Keratinocyte (primary cell): ENCODE results near the gene CPED1. TPM values are rescaled to one million over a fixed set of nuclear protein-coding genes. Genes with fewer than 3 reads are reported as not detected.

Experiments used
- DNase-seq: peaks from one replicate; pipeline ENCODE4 v3.0.0-alpha.2; 2011; ENCODE audit warnings: low read depth, missing footprints, low spot score
- FAIRE-seq: peaks from 2 replicates; lab custom pipeline; 2011; peaks lifted over from hg19 to GRCh38; lab: Jason Lieb, UNC
- H2AFZ ChIP-seq: 2 replicates; pipeline ENCODE4 v1.6.0; 2012; ENCODE audit warnings: low read length, control low read depth, inconsistent platforms; ENCODE audit not compliant: control insufficient read depth
- H3K27ac ChIP-seq: 2 replicates; pipeline ENCODE4 v1.5.1; 2011; ENCODE audit warnings: low read length; ENCODE audit not compliant: control insufficient read depth, insufficient read depth
- H3K27me3 ChIP-seq: 3 replicates; pipeline ENCODE4 v1.6.0; 2011; ENCODE audit warnings: low read length; ENCODE audit not compliant: control insufficient read depth, insufficient read depth; ENCODE audit errors: extremely low read depth
- H3K36me3 ChIP-seq, 2 experiments: 2 replicates in 1 of 2; 3 replicates in 1 of 2; pipeline ENCODE4 v1.5.1; 2011; ENCODE audit warnings: low read length in 2 of 2, mild to moderate bottlenecking in 1 of 2; ENCODE audit not compliant: control insufficient read depth in 2 of 2, insufficient read depth in 2 of 2; ENCODE audit errors: extremely low read depth in 1 of 2
- H3K4me1 ChIP-seq: 3 replicates; pipeline ENCODE4 v1.5.1; 2011; ENCODE audit warnings: low read length; ENCODE audit not compliant: control insufficient read depth, insufficient read depth; ENCODE audit errors: extremely low read depth
- H3K4me2 ChIP-seq: 3 replicates; pipeline ENCODE4 v1.6.0; 2011; ENCODE audit warnings: low read depth, low read length; ENCODE audit not compliant: control insufficient read depth, insufficient read depth; ENCODE audit errors: extremely low read depth
- H3K4me3 ChIP-seq, 3 experiments: fragments of 200-600 bp in 1 of 3; sonication (generic) in 1 of 3; 2 replicates in 2 of 3; 3 replicates in 1 of 3; pipeline ENCODE4 v1.5.1; 2011 to 2016; ENCODE audit warnings: low read length in 3 of 3, mild to moderate bottlenecking in 3 of 3, control low read depth in 2 of 3, inconsistent platforms in 1 of 3, low read depth in 1 of 3, mixed read lengths in 1 of 3, mixed run types in 1 of 3, moderate library complexity in 1 of 3; ENCODE audit not compliant: control insufficient read depth in 2 of 3, insufficient read depth in 2 of 3; ENCODE audit errors: extremely low read depth in 1 of 3
- H3K79me2 ChIP-seq: 2 replicates; pipeline ENCODE4 v1.6.0; 2012; ENCODE audit warnings: low read length; ENCODE audit not compliant: control insufficient read depth, insufficient read depth
- H3K9ac ChIP-seq: 3 replicates; pipeline ENCODE4 v1.6.0; 2011; ENCODE audit warnings: low read length; ENCODE audit not compliant: control insufficient read depth, insufficient read depth; ENCODE audit errors: extremely low read depth
- H3K9me1 ChIP-seq: 3 replicates; pipeline ENCODE4 v1.6.0; 2011; ENCODE audit warnings: low read length; ENCODE audit not compliant: control insufficient read depth, insufficient read depth; ENCODE audit errors: extremely low read depth
- H3K9me3 ChIP-seq: 2 replicates; pipeline ENCODE4 v1.5.1; 2012; ENCODE audit warnings: low read depth, low read length; ENCODE audit not compliant: control insufficient read depth
- H4K20me1 ChIP-seq: 3 replicates; pipeline ENCODE4 v1.6.0; 2011; ENCODE audit warnings: low read length; ENCODE audit not compliant: control insufficient read depth, insufficient read depth; ENCODE audit errors: extremely low read depth
- EZH2 ChIP-seq: IDR thresholded peaks from one replicate; pipeline ENCODE4 v1.6.1; 2012; ENCODE audit warnings: inconsistent platforms, mild to moderate bottlenecking, low read length, moderate library complexity
- dilution Hi-C: fragments of 300-500 bp; cut with MboI; formaldehyde crosslinking; loops from one replicate; pipeline ENCODE4 v1.7.0; 2020; ENCODE audit warnings: low sequenced_read_pairs; ENCODE audit not compliant: extremely low pct_ligation_motif_present
- polyA plus RNA-seq, 5 experiments: library from polyadenylated mRNA; depleted of rRNA in 3 of 5; stranded (reverse) in 3 of 5; stranded (forward) in 1 of 5; unstranded in 1 of 5; fragments of >200 nt; gene quantifications; 1 replicate in 1 of 5; 2 replicates in 3 of 5; 3 replicates in 1 of 5; pipeline versions ENCODE4 v1.2.1 to v1.2.3, GENCODE V29; 2011 to 2012; ENCODE audit warnings: missing spikeins in 2 of 5, low read depth in 1 of 5, low replicate concordance in 1 of 5
- TF ChIP-seq, protein P1 (sequence below), 3 experiments: IDR thresholded peaks in 1 of 3; conservative IDR thresholded peaks in 1 of 3; optimal IDR thresholded peaks in 1 of 3; 2 replicates in 2 of 3; 3 replicates in 1 of 3; pipeline versions ENCODE3 to v1.5.1; 2011; ENCODE audit warnings: low read length in 3 of 3, mild to moderate bottlenecking in 3 of 3, moderate library complexity in 2 of 3, control low read depth in 1 of 3, inconsistent platforms in 1 of 3; ENCODE audit not compliant: insufficient read depth in 2 of 3; ENCODE audit errors: extremely low read depth in 1 of 3

The CPED1 gene
- polyA plus RNA-seq, 1 donor (not counting 4 experiments of a cell fraction or from before 2014, with no cell fraction given): 0.62 TPM

DNA sequence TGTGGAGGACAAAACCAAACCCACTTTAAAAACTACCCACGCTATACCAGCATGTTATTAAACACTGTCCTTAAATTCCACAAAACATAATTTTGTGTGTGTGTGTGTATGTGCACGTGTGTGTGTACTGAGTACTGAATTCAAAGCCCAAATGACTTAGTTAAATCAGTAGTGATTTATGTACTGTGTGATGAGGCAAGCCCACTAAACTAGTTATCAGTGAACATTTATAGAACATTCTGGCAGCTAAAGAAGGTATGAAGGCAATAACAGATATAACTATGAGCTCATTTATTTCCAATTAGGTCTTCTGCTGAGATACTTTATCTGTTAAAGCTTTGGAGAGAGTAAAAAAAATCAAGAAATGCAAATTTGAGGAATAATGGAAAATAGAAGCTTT is 115.1 kb downstream of the CPED1 start:
- peak overlapping the region; percentile 59 for H2AFZ ChIP-seq
- TF ChIP-seq EZH2: no peak
- TF ChIP-seq, protein P1, sequence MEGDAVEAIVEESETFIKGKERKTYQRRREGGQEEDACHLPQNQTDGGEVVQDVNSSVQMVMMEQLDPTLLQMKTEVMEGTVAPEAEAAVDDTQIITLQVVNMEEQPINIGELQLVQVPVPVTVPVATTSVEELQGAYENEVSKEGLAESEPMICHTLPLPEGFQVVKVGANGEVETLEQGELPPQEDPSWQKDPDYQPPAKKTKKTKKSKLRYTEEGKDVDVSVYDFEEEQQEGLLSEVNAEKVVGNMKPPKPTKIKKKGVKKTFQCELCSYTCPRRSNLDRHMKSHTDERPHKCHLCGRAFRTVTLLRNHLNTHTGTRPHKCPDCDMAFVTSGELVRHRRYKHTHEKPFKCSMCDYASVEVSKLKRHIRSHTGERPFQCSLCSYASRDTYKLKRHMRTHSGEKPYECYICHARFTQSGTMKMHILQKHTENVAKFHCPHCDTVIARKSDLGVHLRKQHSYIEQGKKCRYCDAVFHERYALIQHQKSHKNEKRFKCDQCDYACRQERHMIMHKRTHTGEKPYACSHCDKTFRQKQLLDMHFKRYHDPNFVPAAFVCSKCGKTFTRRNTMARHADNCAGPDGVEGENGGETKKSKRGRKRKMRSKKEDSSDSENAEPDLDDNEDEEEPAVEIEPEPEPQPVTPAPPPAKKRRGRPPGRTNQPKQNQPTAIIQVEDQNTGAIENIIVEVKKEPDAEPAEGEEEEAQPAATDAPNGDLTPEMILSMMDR (optimal IDR thresholded peaks at IDR 0.05 in 1 of 3, IDR thresholded peaks at IDR 0.05 in 1 of 3, conservative IDR thresholded peaks at IDR 0.05 in 1 of 3; ENCODE audit: extremely low read depth in 1 of 3, insufficient read depth in 2 of 3, low read length in 3 of 3): no peak
- H4K20me1 ChIP-seq: no peaks in the 10 kb centered on the region
- dilution Hi-C loops: no loop called here
- no peaks in the 10 kb centered on the region for H3K36me3 ChIP-seq
- no peak overlapping the region for H3K27ac ChIP-seq
- no peak overlapping the region for H3K4me3 ChIP-seq
- no peak for DNase-seq
- no peaks in the 10 kb centered on the region for H3K9me1 ChIP-seq
- H3K9ac ChIP-seq: no peak overlapping the region
- H3K79me2 ChIP-seq: no peaks in the 10 kb centered on the region
- H3K27me3 ChIP-seq: no peaks in the 10 kb centered on the region
- no peak overlapping the region for H3K4me2 ChIP-seq
- FAIRE-seq: no peak
- no peaks in the 10 kb centered on the region for H3K9me3 ChIP-seq
- H3K4me1 ChIP-seq: peaks cover 11% of the 10 kb centered on the region

DNA sequence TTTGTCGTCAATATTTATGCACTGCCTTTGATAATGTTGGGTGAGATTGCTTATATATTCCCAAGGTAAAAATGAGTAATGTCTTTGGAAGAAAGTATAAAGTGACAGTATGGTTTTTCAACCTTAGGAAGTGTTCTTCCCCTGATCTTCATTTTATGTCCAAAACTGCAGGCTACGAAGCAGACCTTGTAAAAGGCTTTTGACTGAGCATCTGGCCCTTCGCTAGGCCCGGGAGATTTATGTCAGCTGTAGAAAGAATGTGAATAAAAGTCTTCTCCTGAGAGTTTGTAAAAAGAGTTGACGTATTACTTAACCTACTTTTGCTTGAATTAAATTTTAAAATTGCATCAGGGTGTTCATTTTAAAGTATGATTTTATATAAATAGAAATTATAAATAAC is 116.8 kb downstream of the CPED1 start:
- Histone ChIP-seq H3K27ac (no peak overlapping the region), H3K9me1 (no peaks in the 10 kb centered on the region), H3K9me3 (no peaks in the 10 kb centered on the region), H4K20me1 (no peaks in the 10 kb centered on the region), H3K9ac (no peak overlapping the region), H3K4me3 (no peak overlapping the region), H3K36me3 (no peaks in the 10 kb centered on the region), H3K79me2 (no peaks in the 10 kb centered on the region), H3K27me3 (no peaks in the 10 kb centered on the region), H2AFZ (no peak overlapping the region), H3K4me2 (no peak overlapping the region), H3K4me1 (peaks cover 11% of the 10 kb centered on the region)
- dilution Hi-C loops: no loop called here
- FAIRE-seq: no peak
- TF ChIP-seq, protein P1 (optimal IDR thresholded peaks at IDR 0.05 in 1 of 3, IDR thresholded peaks at IDR 0.05 in 1 of 3, conservative IDR thresholded peaks at IDR 0.05 in 1 of 3; ENCODE audit: extremely low read depth in 1 of 3, insufficient read depth in 2 of 3, low read length in 3 of 3): no peak
- no peak for DNase-seq
